Gastrocnemius medialis (tissue), 4 donors: ENCODE measurements around the gene TBC1D2.

Experiments used
- CTCF ChIP-seq, 5 experiments: fragments of 450-650 bp in 3 of 5; fragments of 200-600 bp in 2 of 5; sonication (generic) in 2 of 5; IDR thresholded peaks in 4 of 5; conservative IDR thresholded peaks in 1 of 5; 1 replicate in 4 of 5; 2 replicates in 1 of 5; pipeline ENCODE4 v1.5.1; 2016 to 2019; ENCODE audit warnings: antibody characterized with exemption in 5 of 5, mild to moderate bottlenecking in 3 of 5, moderate library complexity in 3 of 5
- POLR2A ChIP-seq, 2 donors: fragments of 450-650 bp; IDR thresholded peaks; one replicate each; pipeline ENCODE4 v1.6.1; 2017; ENCODE audit warnings: antibody characterized with exemption in 2 of 2, mild to moderate bottlenecking in 2 of 2, moderate library complexity in 2 of 2

GRCh38 chr9:98152526-98152925 is 102.9 kb downstream of the TBC1D2 start:
- TF ChIP-seq CTCF (IDR thresholded peaks at IDR 0.05 in 4 of 5, conservative IDR thresholded peaks at IDR 0.05 in 1 of 5) = no peak
- TF ChIP-seq POLR2A (IDR thresholded peaks at IDR 0.05) = no peak
